Stimulated activated CD8-positive, alpha-beta memory T cell treated with anti-CD3 and anti-CD28 coated beads, Interleukin-7, amount 100 ng/mL, for 48 hours (primary cell): Measurements from ENCODE around the gene ARHGEF2.
A peak's percentile ranks its signal among the peaks of the same experiment; 100 is the strongest.
"Not testable (repeated sequence)": the region's sequence is repeated elsewhere in the genome, so short reads cannot be mapped to it uniquely, and the experiment has no call there.

ENCODE experiments used
- DNase-seq, 2 donors: peaks; one replicate each; pipeline ENCODE4 v3.0.0-alpha.2; 2020; ENCODE audit warnings: low read depth in 1 of 2; ENCODE audit errors: extremely low read depth in 1 of 2

Gene ARHGEF2

DNA sequence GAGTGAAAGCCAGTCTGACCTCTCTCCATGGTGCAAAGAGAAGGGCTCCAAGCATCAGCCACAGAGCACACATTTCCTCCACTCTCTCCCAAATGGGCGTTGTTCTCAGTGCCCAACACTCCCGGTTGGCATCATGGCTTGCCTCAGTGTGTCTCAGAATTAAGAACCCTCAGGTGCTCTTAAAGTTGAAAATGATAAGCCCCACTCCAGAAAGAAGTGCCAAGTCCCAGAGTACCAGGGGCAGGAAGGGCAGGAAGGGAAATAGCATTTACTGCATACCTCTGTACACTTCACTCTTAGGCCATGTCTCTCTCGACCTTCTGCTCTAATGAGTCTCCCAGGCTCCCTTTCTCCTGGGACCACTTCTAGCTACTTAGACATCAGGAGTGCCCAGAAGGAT lies 15.2 kb upstream of the ARHGEF2 start:
- DNase-seq, result no peak

DNA sequence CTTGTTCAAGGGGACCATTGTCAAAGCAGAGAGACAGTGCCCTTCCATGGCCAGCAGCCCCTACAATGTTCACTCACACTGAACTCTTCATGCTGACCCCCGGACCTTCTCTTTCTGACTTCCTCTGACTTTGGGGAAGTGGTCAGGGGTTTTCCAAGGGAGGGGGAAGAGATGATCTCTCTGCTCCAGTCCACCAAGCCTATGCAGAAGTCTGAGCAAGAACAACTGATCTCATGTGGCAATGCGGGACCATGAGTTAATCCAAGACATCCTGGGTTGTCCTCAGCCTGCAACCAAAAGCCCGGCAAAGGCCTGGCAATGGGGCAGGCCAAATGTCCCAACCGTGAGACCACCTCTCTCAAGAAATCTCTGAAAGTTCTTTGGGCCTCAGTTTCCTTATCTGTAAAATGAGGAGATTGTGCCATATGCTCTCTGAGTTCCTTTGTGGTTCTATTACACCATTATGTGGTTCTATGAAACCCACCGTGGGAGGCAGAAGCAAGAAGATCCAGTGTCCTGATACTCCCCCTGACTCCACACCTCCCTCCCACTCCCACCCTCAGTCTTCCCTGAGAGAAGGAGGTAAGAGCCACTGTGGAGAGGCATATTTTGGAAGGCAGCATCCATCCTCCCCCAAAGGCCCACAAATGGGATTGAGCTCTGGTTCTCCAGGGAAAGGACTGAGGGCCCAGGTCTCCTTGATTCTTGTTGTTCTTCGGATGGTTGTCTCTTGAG lies 11.8 kb upstream of the ARHGEF2 start:
- no peak for DNase-seq

DNA sequence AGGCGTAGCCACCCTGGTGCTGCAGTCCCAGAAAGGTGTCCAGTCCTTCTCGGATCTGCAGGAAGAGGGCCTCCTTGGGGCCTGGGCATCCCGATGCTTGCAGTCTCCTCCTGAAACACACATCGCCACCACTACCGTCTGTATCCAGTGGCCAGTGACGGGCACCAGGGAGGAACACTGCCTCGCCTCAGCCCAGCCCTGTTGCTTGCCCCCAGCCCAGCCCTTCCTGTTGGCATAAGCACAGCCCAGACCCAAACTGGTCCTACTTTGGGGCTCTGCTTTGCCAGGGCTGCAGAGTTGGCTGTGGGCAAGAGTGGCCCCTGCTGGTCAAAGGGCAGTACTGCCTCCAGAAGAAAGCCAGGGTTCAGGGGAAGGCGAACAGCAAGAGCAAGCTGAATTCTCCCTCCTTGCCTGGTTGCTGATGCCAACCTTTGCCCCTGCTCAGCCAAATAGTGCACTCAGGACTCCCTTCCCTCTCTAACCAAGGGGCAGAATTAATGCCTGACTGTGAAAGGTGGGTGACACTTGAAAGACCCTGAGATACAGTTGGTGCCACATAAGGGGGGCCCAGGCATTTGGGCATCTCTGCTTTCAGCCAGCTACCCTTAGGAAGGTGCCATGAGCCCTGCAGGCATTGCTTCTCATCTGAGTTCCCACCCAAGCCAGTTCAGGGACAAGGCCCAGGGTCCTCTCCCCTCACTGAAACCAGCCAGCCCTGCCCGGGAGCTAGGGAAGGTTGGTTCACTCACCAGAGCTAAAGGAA lies 11.1 kb upstream of the ARHGEF2 start:
- DNase-seq, result peak; percentile 44 to 52

DNA sequence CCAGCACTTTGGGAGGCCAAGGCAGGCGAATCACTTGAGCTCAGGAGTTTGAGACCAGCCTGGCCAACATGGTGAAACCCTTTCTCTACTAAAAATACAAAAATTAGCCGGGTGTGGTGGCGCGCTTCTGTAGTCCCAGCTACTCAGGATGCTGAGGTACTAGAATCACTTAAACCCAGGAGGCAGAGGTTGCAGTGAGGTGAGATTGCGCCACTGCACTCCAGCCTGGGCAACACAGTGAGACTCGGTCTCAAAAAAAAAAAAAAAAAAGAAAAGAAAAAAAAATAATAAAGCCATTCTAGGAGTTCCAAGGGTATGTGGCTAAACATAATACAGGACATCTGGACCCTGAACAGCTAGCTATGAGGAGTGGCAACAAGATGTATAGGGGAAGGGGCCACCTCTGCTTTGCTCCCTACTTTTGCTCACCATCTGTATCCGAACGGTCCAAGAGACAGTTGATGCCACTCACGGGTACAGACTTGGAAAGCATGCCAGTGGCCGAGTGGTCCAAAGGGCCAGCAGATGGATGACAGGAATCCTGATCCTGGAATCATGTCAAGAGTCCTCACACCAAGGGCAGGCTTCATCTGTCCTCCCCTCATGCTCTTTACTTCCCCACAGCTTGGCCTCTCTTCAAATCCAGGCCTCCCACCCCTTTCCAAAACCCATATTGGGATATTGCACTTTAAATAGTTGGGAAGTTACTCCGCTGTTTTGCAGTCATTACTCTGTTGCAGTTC lies 6.7 kb upstream of the ARHGEF2 start:
- not testable (repeated sequence) for DNase-seq

DNA sequence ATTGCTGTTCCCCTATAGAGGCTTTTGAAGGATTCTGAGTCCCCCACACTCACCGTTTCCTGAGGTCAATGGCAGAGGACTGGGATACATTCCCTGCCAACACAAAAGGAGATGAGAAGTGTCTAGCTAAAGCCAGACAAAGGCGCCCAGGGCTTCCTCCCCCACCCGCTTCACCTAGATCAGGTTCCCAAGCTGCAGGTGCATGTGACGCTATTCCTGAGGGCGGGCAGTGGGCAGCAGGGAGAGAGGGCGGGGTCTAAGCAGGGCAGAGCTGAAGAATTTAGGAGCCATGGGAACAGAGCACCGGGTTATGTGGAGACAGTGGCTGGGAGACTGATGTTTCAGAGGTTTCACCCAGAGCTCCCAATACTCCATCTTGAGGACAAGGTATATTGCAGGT lies 6.0 kb upstream of the ARHGEF2 start:
- DNase-seq, result no peak

DNA sequence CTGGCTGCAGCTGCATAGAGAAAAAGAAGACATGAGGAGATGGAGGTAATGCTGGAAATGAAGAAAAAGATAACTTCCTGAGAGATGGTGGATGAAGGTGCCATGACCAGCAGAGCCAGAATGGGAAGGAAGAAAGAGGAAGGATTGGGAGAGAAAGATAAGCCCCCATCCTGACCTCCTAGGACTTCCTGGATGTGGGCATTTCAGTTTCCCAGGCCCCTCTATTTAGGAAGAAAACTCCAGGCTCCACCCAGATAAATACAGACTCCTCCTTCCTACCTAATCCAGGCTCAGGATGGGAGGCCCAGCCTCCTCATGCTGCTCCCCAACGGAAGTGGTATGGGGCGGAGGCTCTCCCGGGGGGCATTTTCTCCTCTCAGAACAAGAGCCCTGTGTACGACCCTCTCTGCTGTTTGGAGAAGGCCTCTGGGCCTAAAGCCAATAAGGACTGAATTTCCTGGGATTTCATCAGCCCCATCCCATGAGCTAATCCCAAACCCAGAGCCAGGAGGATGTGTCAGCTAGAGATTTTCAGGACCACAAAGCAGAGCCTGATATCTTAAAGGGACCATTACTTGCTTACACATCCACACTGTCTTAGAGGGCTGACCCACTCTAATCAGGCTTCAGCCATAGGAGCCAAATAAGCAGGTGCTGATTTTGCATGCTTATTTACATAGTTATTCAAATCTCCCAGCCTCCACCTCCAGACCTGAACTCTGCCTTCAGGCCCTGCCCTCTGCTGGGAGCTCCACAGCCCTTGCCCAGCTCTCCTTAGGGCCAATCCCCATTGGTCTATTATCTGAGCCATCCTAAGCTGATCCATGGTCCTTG lies 5.1 kb upstream of the ARHGEF2 start:
- no peak for DNase-seq

DNA sequence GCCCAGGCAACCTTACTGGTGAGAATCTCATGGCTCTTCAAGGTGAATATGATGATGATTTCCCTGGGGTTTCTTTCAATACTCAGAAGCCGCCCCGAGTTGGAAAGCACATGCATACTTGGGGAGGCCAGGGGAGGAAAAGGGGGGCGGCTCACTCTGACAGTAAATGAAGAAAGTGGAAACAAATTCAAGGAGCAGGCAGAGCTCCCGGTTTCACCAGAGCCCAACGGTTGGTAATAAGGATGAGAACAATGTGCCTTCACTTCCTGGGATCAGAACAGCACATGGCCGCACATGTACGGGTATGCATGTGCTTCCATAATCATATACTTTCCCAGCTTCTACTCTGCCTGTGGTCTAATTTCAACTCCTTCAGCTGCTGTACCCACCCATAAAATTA lies 3.8 kb upstream of the ARHGEF2 start:
- DNase-seq, result no peak

DNA sequence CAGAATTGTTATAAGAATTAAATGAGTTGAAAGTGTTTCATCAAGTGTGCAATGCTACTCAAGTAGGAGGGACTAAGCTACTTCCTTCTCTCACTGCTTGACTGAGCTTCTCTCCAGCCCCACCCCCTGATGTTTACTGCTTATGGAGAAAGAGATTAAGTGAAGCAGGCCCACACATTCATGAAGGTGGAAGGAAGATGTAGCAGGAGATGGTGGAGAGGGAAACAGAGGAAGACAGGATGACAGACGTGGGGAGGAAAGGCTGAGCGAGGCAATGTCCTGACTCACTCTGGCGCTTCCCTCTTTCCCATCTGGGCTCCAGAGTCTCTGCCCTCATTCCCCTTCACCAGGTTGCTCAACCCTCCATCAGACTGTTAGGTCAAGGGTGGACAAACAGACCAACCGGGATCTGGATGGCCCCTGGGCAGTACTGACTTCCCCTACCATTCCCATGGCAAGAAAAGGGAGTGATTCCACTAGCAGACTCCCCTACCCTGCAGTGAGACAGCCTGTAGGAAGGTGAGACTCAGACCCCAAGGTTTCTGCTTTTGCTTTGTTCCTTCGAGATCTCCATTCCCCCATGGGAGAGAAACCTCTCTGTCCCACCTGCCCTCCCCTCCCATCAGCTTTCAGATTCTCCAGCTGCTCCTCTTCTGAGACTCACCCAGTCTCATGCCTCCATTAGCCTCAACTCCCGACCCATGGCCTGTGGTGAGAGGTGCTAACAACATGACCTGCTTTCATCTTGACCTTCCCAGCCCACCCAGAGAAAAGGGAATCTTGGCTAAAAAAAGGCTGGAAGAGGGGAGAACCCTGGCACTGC lies 3.1 kb upstream of the ARHGEF2 start:
- no peak for DNase-seq

DNA sequence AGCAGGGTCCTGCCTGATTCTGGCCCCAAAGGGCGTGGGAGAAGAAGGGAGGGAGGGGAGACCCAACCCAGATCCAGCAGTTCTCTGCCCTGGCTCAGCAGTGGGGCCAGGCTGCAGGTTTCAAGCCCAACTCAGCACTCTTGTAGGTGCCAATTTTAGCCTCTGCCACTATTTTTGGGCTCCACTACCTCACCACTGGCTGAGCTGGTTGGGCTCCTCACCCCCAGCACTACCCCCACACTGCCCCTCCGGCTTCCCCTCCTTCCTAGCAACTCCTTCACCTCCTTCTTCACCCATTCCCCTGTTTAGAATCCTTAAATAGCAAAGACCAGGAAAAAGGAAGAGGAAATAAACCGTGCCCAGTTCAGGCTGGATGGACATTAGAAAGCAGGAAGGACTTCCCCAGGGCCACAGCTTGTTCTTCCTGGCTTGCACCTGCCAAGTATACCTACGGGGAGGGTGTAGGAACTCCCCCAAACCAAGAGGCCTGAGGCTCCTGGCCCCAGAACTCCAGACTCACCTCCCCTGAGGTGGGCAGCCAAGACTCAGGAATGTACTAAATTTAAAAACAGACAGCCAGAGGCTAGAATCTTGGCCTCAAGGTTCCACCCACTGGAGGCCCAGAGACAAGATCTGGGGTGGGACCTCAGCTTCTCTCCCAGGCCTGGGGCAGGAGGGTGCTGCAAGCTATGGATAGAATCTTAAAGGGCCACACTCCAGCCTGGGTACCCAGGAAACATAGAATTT lies 1.4 kb upstream of the ARHGEF2 start:
- no peak for DNase-seq

DNA sequence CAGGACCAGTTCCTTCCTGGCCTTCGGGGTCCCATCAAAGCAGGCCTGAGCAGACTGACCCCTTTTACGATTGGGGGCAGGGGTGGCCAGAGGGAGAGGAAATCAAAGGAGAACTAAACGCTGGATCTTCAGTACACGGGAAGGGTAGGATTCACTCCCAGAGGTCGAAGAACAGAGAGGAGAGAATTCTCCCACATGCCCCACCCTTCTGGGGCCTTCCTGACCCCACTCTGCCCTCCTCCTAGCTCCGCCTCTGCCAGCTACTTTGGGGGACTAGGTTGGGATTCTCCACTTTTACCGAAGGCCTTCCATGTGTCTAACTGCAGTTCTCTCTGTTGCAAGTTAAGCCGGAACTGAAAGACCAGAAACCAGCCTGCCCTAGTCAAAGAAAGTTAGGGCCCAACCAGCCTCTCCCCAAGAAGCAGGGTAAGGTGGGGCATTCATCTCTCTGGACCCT lies 654 bp upstream of the ARHGEF2 start:
- DNase-seq, result no peak

DNA sequence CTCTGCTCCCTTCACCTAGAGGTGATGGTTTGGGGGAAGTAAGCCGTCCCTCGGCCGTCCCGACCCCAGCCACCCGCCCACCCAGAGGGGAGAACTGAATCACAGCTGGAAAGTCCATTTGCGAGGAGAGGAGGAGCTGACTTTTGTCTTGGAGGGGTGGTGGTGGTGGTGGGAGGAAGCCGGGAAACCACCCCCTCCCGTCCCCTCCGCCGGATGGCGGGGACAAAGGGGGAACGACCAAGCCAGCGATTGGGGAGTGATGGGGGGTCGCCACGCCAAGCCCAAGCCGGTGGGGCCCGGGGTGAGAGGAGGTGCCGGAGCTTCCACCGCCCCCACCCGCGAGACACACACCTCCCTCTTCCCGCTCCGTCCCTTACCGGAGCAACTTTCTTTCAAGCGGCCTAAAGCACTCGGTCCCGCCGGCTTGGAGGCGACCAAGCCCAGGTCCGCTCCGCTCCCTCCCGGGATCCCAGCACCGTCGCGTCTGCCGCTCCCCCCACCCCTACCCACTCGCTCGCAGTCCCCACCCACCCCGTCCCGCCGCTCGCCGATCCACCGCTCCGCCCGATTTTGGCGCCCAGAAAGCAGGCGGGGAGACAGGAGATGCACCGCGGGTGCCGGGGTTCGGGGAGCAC lies 540 bp downstream of the ARHGEF2 start:
- peak; percentile 66 to 74 for DNase-seq

DNA sequence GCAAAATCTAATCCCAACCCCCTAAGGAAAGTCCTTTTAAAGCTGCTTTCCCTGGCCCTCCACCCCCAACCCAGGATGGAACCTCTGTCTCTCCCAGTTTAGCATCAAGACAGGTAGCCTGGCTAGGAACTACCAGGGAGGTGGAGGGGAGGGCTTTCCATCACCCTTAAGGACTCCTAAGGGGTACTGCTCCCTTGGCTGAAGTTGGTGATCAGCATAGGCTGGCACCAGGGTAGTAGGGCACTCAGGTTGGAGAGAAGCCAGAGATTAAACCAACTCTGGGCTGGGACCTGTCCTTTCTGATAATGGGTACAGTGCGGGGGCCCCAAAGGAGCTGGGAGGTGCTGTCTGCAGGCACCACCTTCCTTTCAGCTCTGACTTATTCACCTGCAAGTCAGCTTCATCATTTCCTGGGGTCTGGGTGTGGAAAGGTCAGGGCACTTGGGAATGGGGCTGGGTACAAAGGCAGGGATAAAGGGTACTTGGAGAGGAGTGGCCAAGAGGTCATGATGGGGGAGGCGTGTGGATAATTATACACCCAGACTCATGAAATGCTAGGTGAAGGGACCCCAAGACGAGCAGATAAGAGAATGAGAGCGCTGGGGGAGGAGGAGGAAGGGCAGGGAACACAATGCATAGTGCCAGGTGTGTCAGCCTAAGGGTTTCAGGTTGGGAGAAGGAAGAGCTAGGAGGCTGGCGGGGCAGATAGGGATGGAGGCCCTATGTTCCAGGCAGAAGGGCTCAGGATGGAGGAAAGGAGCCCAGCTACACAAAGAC lies 1.2 kb downstream of the ARHGEF2 start:
- DNase-seq, result no peak

DNA sequence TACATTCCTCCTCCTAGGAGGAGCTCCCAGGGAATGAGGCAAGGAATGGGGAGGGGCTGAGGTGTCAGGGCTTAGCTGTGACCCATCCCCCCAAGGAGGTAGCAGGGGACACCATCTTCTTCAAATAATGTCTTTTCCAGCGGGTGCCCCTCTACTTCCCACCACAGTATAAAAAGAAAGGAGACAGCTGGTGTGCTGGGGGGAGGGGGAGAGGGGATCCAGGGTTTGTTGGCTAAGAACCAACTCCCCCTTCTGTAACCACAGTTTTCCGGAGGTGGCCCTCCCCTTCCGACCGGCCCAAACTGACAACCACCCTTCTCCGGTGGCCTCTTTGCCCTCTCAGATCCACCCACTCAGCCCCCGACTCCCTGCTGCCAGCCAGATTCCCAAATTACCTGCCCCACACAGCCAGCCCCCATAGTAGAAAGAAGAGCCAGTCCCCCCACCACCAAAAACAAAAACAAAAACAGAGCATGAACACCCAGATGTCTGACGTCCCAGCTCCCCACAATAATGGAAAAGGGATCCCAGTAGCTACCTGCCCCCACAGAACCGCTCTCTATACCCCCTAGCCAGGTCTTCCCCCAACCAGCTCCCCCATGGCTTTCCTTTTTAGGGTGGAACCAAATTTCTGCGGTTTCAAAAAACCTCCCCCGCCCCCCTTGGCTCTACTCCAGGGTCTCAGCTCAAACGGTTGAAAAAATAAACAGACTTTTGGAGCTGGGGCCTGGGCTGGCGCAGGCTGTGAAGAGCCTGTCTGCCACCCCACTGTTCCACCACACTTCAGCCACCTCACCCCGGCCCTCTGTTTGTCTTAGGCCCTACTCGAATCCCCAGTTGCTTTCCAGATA lies 2.1 kb downstream of the ARHGEF2 start:
- peak; percentile 31 to 44 for DNase-seq

DNA sequence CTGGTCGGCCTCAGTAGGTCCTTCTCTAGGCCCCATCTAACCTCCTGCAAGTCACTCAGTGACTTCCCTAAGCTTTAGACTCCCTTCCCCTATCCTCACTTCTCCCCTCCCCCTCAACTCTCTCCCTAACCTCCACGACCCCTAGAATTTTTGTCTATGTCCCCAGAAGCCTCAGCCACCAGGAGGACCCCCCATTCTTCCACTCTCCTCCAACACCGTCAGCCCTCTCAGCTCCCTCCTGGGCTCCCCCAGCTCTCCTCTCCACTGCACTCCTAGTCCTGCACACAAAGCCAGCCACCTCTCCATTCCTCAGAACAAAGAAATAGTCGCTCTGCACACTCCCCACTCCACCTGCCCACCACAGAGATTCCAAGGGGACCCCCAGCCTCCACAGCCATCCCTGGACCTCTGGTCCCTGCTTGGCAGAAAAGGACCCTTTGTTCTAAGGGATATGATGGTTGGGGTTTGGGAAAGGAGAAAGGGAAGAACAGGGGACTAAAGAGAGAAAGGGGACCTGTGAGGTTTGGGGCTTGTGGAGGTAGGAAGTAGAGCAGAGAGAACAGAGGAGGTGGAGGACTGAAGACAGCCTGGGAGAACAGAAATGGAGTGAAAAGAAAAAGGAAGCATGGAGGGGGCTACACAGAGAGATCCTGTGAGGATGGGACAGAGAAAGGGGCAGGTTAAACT lies 2.8 kb downstream of the ARHGEF2 start:
- DNase-seq, result no peak

DNA sequence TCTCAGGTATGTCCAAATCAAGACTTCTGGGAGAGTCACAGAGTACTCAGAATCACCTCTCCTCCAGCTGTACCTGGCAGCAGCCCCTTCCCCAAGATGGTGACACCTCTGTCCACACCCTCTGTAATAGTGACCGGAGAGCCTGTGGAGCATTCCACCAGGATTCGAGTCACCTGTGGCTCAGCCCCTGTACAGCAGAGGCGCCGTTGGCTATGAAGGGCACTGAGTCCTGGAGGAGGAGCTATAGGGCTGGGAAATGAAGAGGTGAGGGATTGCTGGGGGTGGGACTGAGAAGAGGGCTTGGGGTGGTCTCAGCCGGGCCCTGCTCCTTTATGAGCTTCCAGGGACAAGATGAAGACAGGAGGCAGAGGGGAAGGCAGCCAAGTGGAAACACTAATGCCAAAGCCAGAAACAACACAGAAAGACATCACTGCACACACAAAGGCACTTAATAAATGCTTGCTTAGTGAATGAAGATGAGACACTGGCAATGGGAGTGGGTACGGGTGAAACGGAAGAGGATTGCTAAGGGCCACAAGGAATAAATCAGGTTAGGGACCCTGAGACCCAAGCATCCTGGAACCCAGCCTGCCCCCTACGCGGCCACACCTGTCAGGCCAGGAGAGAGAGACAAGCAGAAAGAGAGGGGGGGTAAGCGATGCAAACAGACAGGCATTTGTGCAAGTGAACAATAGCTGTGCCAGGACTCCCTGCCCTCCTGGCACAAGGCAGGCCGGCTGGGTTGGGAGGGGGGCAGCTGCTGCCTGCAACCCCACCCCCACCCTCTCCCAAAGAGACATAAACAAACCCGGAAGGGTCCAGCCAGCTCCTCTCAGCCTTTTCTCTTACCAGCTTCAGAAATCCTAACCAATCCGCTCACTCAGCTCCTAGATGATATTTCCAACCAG lies 3.9 kb downstream of the ARHGEF2 start:
- no peak for DNase-seq
